Lower leg skin (tissue), 4 donors: ENCODE results near the gene TNFRSF19. TPM values are rescaled to one million over a fixed set of nuclear protein-coding genes. Genes with fewer than 3 reads are reported as not detected.
A peak's percentile ranks its signal among the peaks of the same experiment; 100 is the strongest.

Source experiments
- DNase-seq, 2 donors: peaks; one replicate each; pipeline ENCODE4 v3.0.0-alpha.2; 2019; ENCODE audit warnings: low spot score in 2 of 2
- H3K4me3 ChIP-seq: fragments of 200-600 bp; sonication (generic); 2 replicates; pipeline ENCODE4 v1.5.1; 2017; ENCODE audit warnings: mild to moderate bottlenecking, low read depth; ENCODE audit not compliant: poor library complexity, severe bottlenecking
- CTCF ChIP-seq, 3 donors: fragments of 450-650 bp; IDR thresholded peaks; one replicate each; pipeline ENCODE4 v1.5.1; 2016; ENCODE audit warnings: antibody characterized with exemption in 3 of 3, mild to moderate bottlenecking in 3 of 3, moderate library complexity in 2 of 3
- POLR2A ChIP-seq, 2 donors: fragments of 450-650 bp; IDR thresholded peaks; one replicate each; pipeline ENCODE4 v1.6.1; 2016 to 2017; ENCODE audit warnings: antibody characterized with exemption in 2 of 2, mild to moderate bottlenecking in 1 of 2, moderate library complexity in 1 of 2
- WGBS, 2 donors: methylation state at CpG; one replicate each; pipeline ENCODE4 v1.1.5; 2018; 5-methylcytosine and 5-hydroxymethylcytosine counted together
- intact Hi-C: fragments of 100-400 bp; cut with DNase I; formaldehyde crosslinking; loops from one replicate; pipeline ENCODE4 v1.15.0; 2023; ENCODE audit warnings: low total_unique reads
- total RNA-seq, 4 donors: library from RNA; depleted of rRNA; stranded (reverse); fragments of >200 nt; gene quantifications; one replicate each; pipeline ENCODE4 v1.1.0, GENCODE V29; 2016

TNFRSF19 gene
- total RNA-seq, 4 donors from 2014 or later: 51.2 to 106 (median 72.5) TPM

GRCh38 chr13:23547000-23547590 is 23.1 kb upstream of the TNFRSF19 start:
- peak overlapping the region; percentile 41 for H3K4me3 ChIP-seq
- intact Hi-C loops: no loop called here
- no peak for DNase-seq
- TF ChIP-seq CTCF (IDR thresholded peaks at IDR 0.05) (no peak), POLR2A (IDR thresholded peaks at IDR 0.05) (no peak)
- WGBS, 2 donors: 2 to 4% methylated on average over 31 of the region's 31 CpGs

GRCh38 chr13:23549724-23550123 is 20.5 kb upstream of the TNFRSF19 start:
- no peak overlapping the region for H3K4me3 ChIP-seq
- intact Hi-C loops: no loop called here
- DNase-seq: no peak
- TF ChIP-seq POLR2A (IDR thresholded peaks at IDR 0.05) (no peak), CTCF (IDR thresholded peaks at IDR 0.05) (no peak)

- TF ChIP-seq CTCF (IDR thresholded peaks at IDR 0.05): no peak
- no peak for TF ChIP-seq POLR2A (IDR thresholded peaks at IDR 0.05)
- intact Hi-C loops: no loop called here
- WGBS, 2 donors: 72 to 89% methylated on average over 1 of the region's 1 CpG
- no peak for DNase-seq
- H3K4me3 ChIP-seq: no peak overlapping the region
Observed at GRCh38 chr13:23550163-23550562, 20.0 kb upstream of the TNFRSF19 start.

- TF ChIP-seq POLR2A (IDR thresholded peaks at IDR 0.05) (no peak), CTCF (IDR thresholded peaks at IDR 0.05) (no peak)
- no peak overlapping the region for H3K4me3 ChIP-seq
- no peak for DNase-seq
- WGBS, 2 donors: 42 to 44% methylated on average over 4 of the region's 4 CpGs
- intact Hi-C loops: no loop called here
Observed at GRCh38 chr13:23551213-23552008, 18.8 kb upstream of the TNFRSF19 start.

- WGBS, 2 donors: 52 to 56% methylated on average over 1 of the region's 1 CpG
- intact Hi-C loops: no loop called here
Observed at GRCh38 chr13:23552171-23552570, 18.0 kb upstream of the TNFRSF19 start.

More at GRCh38 chr13:23552171-23552570, 18.0 kb upstream of the TNFRSF19 start:
- DNase-seq: no peak
- no peak overlapping the region for H3K4me3 ChIP-seq
- no peak for TF ChIP-seq CTCF (IDR thresholded peaks at IDR 0.05)
- TF ChIP-seq POLR2A (IDR thresholded peaks at IDR 0.05): no peak
